PC-3 (cell line): ENCODE results near the gene TMOD3. TPM values are rescaled to one million over a fixed set of nuclear protein-coding genes. Genes with fewer than 3 reads are reported as not detected.

Experiments used
- ATAC-seq: fragments of 200-7000 bp; cut with Tn5 transposase; 2 replicates; pipeline ENCODE4 v1.9.1; 2020; ENCODE audit warnings: mild to moderate bottlenecking, moderate library complexity
- BruUV-seq: library from RNA; stranded (reverse); fragments of 400-500 nt; replicated peaks from 2 replicates; lab custom pipeline; 2021; lab: Mats Ljungman, UMichigan
- CTCF ChIA-PET: fragments of 300-600 bp; sonication (Branson Sonifier 250); formaldehyde crosslinking; loops from one replicate; lab custom pipeline; 2022; ENCODE audit warnings: antibody characterized with exemption; lab: Charles Lee
- POLR2A ChIA-PET: fragments of 300-600 bp; sonication (Branson Sonifier 250); formaldehyde crosslinking; loops from one replicate; lab custom pipeline; 2022; ENCODE audit warnings: antibody characterized with exemption; ENCODE audit not compliant: unreplicated experiment; lab: Charles Lee
- DNase-seq: peaks from one replicate; pipeline ENCODE4 v3.0.0-alpha.2; 2015
- H2AFZ ChIP-seq: fragments of 300-600 bp; sonication (generic); 2 replicates; pipeline ENCODE4 v1.6.0; 2016; ENCODE audit warnings: antibody characterized with exemption, low read length
- H3F3A ChIP-seq: fragments of 300-600 bp; sonication (generic); one replicate; pipeline ENCODE4 v1.6.0; 2017; ENCODE audit warnings: antibody characterized with exemption, low read length, control low read depth, mild to moderate bottlenecking; ENCODE audit not compliant: unreplicated experiment
- H3K27ac ChIP-seq: fragments of 300-600 bp; sonication (generic); 2 replicates; pipeline ENCODE4 v1.5.1; 2016; ENCODE audit warnings: mild to moderate bottlenecking, low read length
- H3K27me3 ChIP-seq: fragments of 300-600 bp; sonication (generic); 2 replicates; pipeline ENCODE4 v1.6.1; 2016; ENCODE audit warnings: low read length, mixed read lengths
- H3K36me3 ChIP-seq: fragments of 300-600 bp; sonication (generic); 2 replicates; pipeline ENCODE4 v1.6.1; 2016; ENCODE audit warnings: low read depth, mixed run types, low read length, mixed read lengths
- H3K4me1 ChIP-seq: fragments of 300-600 bp; sonication (generic); 2 replicates; pipeline ENCODE4 v1.5.1; 2016; ENCODE audit warnings: low read length; ENCODE audit not compliant: insufficient read depth
- H3K4me2 ChIP-seq: fragments of 300-600 bp; sonication (generic); 2 replicates; pipeline ENCODE4 v1.6.0; 2016; ENCODE audit warnings: low read length
- H3K4me3 ChIP-seq: fragments of 300-600 bp; sonication (generic); 2 replicates; pipeline ENCODE4 v1.5.1; 2016; ENCODE audit warnings: mild to moderate bottlenecking, low read length, mixed read lengths
- H3K79me2 ChIP-seq: fragments of 300-600 bp; sonication (generic); 2 replicates; pipeline ENCODE4 v1.6.1; 2017; ENCODE audit warnings: low read length, mixed read lengths
- H3K9ac ChIP-seq: fragments of 300-600 bp; sonication (generic); 2 replicates; pipeline ENCODE4 v1.6.0; 2016; ENCODE audit warnings: mild to moderate bottlenecking, low read length
- H3K9me2 ChIP-seq: fragments of 300-600 bp; sonication (generic); replicated peaks from 2 replicates; pipeline ENCODE4 v1.6.1; 2016; ENCODE audit warnings: mixed run types, low read length, mixed read lengths
- H3K9me3 ChIP-seq: fragments of 300-600 bp; sonication (generic); 2 replicates; pipeline ENCODE4 v1.6.1; 2016; ENCODE audit warnings: low read length, mixed read lengths
- H4K20me1 ChIP-seq: fragments of 300-600 bp; sonication (generic); 2 replicates; pipeline ENCODE4 v1.6.1; 2016; ENCODE audit warnings: low read length, mixed read lengths
- EZH2 ChIP-seq: fragments of 300-600 bp; sonication (generic); IDR thresholded peaks from one replicate; pipeline ENCODE4 v1.6.1; 2017; ENCODE audit warnings: antibody characterized with exemption, mild to moderate bottlenecking, low read length; ENCODE audit not compliant: unreplicated experiment
- EZH2phosphoT487 ChIP-seq: fragments of 300-600 bp; sonication (generic); IDR thresholded peaks from 2 replicates; pipeline ENCODE4 v1.6.1; 2018; ENCODE audit warnings: mild to moderate bottlenecking, antibody characterized with exemption, low read length, borderline replicate concordance
- intact Hi-C: fragments of 100-400 bp; cut with micrococcal nuclease; formaldehyde crosslinking; loops from 2 replicates; pipeline ENCODE4 v1.9.0; 2023
- total RNA-seq: library from RNA; depleted of rRNA; stranded (reverse); fragments of >200 nt; gene quantifications from 2 replicates; pipeline ENCODE4 v1.2.3, GENCODE V29; 2014
- TF ChIP-seq, protein P1 (sequence below): fragments of 300-600 bp; sonication (generic); conservative IDR thresholded peaks from 2 replicates; pipeline ENCODE4 v1.5.1; 2017; ENCODE audit warnings: antibody characterized with exemption, low read depth, mild to moderate bottlenecking, low read length

TMOD3 gene
- total RNA-seq, 1 experiment from 2014 or later, result 43.9 TPM

- POLR2A ChIA-PET, result no interaction called here
- no peak overlapping the region for H3K4me2 ChIP-seq
- no TSS peak for BruUV-seq
- H3K9ac ChIP-seq, result no peak overlapping the region
- no peaks in the 10 kb centered on the region for H3K27me3 ChIP-seq
- H3K9me3 ChIP-seq, result no peaks in the 10 kb centered on the region
- no peak overlapping the region for H2AFZ ChIP-seq
- H3K36me3 ChIP-seq, result peaks cover 21% of the 10 kb centered on the region
- TF ChIP-seq, protein P1, sequence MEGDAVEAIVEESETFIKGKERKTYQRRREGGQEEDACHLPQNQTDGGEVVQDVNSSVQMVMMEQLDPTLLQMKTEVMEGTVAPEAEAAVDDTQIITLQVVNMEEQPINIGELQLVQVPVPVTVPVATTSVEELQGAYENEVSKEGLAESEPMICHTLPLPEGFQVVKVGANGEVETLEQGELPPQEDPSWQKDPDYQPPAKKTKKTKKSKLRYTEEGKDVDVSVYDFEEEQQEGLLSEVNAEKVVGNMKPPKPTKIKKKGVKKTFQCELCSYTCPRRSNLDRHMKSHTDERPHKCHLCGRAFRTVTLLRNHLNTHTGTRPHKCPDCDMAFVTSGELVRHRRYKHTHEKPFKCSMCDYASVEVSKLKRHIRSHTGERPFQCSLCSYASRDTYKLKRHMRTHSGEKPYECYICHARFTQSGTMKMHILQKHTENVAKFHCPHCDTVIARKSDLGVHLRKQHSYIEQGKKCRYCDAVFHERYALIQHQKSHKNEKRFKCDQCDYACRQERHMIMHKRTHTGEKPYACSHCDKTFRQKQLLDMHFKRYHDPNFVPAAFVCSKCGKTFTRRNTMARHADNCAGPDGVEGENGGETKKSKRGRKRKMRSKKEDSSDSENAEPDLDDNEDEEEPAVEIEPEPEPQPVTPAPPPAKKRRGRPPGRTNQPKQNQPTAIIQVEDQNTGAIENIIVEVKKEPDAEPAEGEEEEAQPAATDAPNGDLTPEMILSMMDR, result no peak
- TF ChIP-seq EZH2, result no peak
- TF ChIP-seq EZH2phosphoT487, result no peak
- H3K27ac ChIP-seq, result no peak overlapping the region
- CTCF ChIA-PET, result no interaction called here
- 0 out of 2 replicates have a peak, but pooled peaks cover 5% of the 10 kb centered on the region for H4K20me1 ChIP-seq
- no peak for ATAC-seq
- peaks cover 80% of the 10 kb centered on the region for H3K79me2 ChIP-seq
- intact Hi-C loops, result no loop called here
- H3K4me1 ChIP-seq, result peaks cover 7% of the 10 kb centered on the region
- H3K9me2 ChIP-seq, result no peaks in the 10 kb centered on the region
- H3K4me3 ChIP-seq, result no peak overlapping the region
- no peaks in the 10 kb centered on the region for H3F3A ChIP-seq
- no peak for DNase-seq
These were observed 33.7 kb downstream of the TMOD3 start for GRCh38 chr15:51863131-51863530.

DNA sequence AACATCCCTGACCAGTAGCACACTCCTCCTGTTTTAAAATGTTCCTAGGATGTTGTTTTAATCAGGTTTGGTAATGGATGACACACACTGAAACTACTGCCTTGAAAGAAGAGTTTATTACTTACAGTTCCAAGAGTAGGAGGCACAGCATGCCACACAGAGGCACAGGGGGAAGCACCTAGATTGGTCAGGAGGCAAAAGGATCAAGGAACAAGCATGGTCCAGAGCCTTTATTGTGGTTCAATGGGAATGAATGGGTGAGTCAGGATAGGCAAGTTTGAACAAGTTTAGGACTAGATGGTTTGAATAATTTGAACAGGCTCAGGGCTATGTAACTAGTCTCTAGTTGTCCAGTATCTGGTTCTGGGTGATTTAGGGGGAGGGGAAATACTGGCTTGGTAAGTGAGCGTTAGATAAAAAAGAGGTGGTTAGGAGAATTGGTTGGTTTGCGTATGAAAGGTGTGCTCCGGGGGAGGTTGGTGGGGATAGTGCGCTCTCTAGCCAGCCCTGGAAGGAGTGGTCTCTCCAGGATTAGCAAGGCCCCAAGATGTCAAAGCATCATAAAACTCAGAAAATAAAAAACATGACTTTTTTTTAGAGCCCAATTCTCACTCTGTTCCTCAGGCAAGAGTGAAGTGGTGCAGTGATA, 35.1 kb downstream of the TMOD3 start:
- TF ChIP-seq, protein P1, result no peak
- TF ChIP-seq EZH2phosphoT487 (no peak), EZH2 (no peak)
- Histone ChIP-seq H3K79me2 (peaks cover 69% of the 10 kb centered on the region), H2AFZ (no peak overlapping the region), H3K27ac (no peak overlapping the region), H3K27me3 (no peaks in the 10 kb centered on the region), H3K9me3 (no peaks in the 10 kb centered on the region), H3K9ac (no peak overlapping the region), H3F3A (no peaks in the 10 kb centered on the region), H4K20me1 (0 out of 2 replicates have a peak, but pooled peaks cover 5% of the 10 kb centered on the region), H3K4me1 (peaks cover 21% of the 10 kb centered on the region), H3K4me2 (no peak overlapping the region), H3K9me2 (no peaks in the 10 kb centered on the region), H3K36me3 (peaks cover 21% of the 10 kb centered on the region), H3K4me3 (no peak overlapping the region)
- intact Hi-C loops, result no loop called here
- no peak for ATAC-seq
- ChIA-PET POLR2A (interaction anchor here (0.6 kb wide), 1 partner anchor 19 kb away, joined by 3 read pairs; no protein-coding TSS in a partner anchor), CTCF (no interaction called here)
- DNase-seq, result peak; percentile 30
- BruUV-seq, result no TSS peak

DNA sequence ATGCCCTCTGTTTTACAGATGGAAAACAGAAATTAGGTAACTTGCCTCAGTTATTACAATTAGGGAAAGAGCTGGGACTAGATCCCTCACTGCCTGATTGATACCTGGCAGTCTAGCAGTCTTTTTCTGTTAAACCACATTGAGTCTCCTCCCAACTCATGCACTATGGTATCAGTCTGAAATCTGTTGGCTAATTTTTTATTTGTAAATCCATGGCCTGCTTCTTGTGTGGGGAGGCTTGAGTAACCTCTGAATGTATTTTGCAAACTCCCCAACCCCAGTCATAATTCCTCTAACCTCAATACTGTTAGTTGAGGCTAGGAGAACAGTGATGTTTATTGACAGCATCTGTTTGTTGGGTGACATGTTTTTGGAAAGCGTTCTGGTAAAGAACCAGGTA, 35.9 kb downstream of the TMOD3 start:
- ATAC-seq (no peak), DNase-seq (no peak)
- Histone ChIP-seq H3K27me3 (no peaks in the 10 kb centered on the region), H3K27ac (no peak overlapping the region), H3K4me1 (peaks cover 23% of the 10 kb centered on the region), H3K36me3 (peaks cover 21% of the 10 kb centered on the region), H3K9ac (no peak overlapping the region), H3K4me2 (no peak overlapping the region), H2AFZ (no peak overlapping the region), H4K20me1 (0 out of 2 replicates have a peak, but pooled peaks cover 5% of the 10 kb centered on the region), H3F3A (no peaks in the 10 kb centered on the region), H3K79me2 (peaks cover 69% of the 10 kb centered on the region), H3K9me2 (no peaks in the 10 kb centered on the region), H3K9me3 (no peaks in the 10 kb centered on the region), H3K4me3 (no peak overlapping the region)
- TF ChIP-seq, protein P1, result no peak
- TF ChIP-seq EZH2phosphoT487 (no peak), EZH2 (no peak)
- intact Hi-C loops, result no loop called here
- ChIA-PET POLR2A (no interaction called here), CTCF (no interaction called here)
- no TSS peak for BruUV-seq
